Activated T-cell treated with anti-CD3 and anti-CD28 coated beads, Interleukin-2, amount 50 U/mL, for 24 hours (primary cell): ENCODE results near the gene PRSS38.

Experiments
- DNase-seq: peaks from one replicate; pipeline ENCODE4 v3.0.0-alpha.2; 2020
- H3K27ac Mint-ChIP-seq: 2 replicates; pipeline ENCODE4 v1.8.0; 2020; ENCODE audit warnings: mild to moderate bottlenecking, mixed read lengths
- H3K27me3 Mint-ChIP-seq: 2 replicates; pipeline ENCODE4 v1.8.0; 2020; ENCODE audit warnings: mixed read lengths
- H3K36me3 Mint-ChIP-seq: 2 replicates; pipeline ENCODE4 v1.8.0; 2020; ENCODE audit warnings: low read depth, mixed read lengths
- H3K4me1 Mint-ChIP-seq: 2 replicates; pipeline ENCODE4 v1.8.0; 2020; ENCODE audit warnings: low read depth, mixed read lengths
- H3K4me3 Mint-ChIP-seq: 2 replicates; pipeline ENCODE4 v1.8.0; 2020; ENCODE audit warnings: mild to moderate bottlenecking, moderate library complexity, mixed read lengths
- H3K9me3 Mint-ChIP-seq: 2 replicates; pipeline ENCODE4 v1.8.0; 2020; ENCODE audit warnings: mixed read lengths

PRSS38 gene

GRCh38 chr1:227774821-227775661 lies 40.4 kb upstream of the PRSS38 start:
- no peak overlapping the region for H3K27ac Mint-ChIP-seq

GRCh38 chr1:227775841-227776240 lies 39.6 kb upstream of the PRSS38 start:
- H3K36me3 Mint-ChIP-seq: peaks cover 57% of the 10 kb centered on the region
- no peak for DNase-seq
- H3K9me3 Mint-ChIP-seq: no peaks in the 10 kb centered on the region
- H3K4me3 Mint-ChIP-seq: no peak overlapping the region
- H3K27ac Mint-ChIP-seq: no peak overlapping the region
- peaks cover 26% of the 10 kb centered on the region for H3K4me1 Mint-ChIP-seq
- no peaks in the 10 kb centered on the region for H3K27me3 Mint-ChIP-seq

More at GRCh38 chr1:227774821-227775661, 40.4 kb upstream of the PRSS38 start:
- no peak for DNase-seq
- Mint-ChIP-seq H3K9me3 (no peaks in the 10 kb centered on the region), H3K36me3 (peaks cover 59% of the 10 kb centered on the region), H3K27me3 (no peaks in the 10 kb centered on the region), H3K4me3 (no peak overlapping the region), H3K4me1 (peaks cover 26% of the 10 kb centered on the region)

- H3K27ac Mint-ChIP-seq: no peak overlapping the region
- no peak overlapping the region for H3K4me3 Mint-ChIP-seq
- DNase-seq: no peak
- no peaks in the 10 kb centered on the region for H3K27me3 Mint-ChIP-seq
- no peaks in the 10 kb centered on the region for H3K9me3 Mint-ChIP-seq
- H3K36me3 Mint-ChIP-seq: peaks cover 62% of the 10 kb centered on the region
- peaks cover 26% of the 10 kb centered on the region for H3K4me1 Mint-ChIP-seq
Measured at GRCh38 chr1:227776331-227776771, 39.1 kb upstream of the PRSS38 start.

DNA sequence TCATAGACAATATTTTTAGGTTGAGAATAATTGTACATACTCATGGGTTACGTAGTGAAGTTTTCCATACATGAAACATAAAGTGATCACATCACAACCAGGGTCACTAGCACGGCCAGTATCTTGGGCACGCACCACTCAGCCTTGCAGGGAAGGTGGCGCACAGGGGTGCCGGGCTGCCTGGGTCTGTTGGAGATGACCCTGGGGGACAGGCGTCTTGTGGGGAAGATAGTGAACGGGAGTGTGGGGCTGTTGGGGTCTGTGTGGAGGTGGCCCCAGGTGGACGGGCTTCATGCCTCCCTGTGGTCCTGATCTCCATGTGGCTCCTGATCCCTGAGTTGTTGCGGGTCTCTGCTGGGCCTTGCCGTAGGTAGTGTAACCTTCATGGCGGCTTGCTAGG lies 38.3 kb upstream of the PRSS38 start:
- Mint-ChIP-seq H3K4me3 (no peak overlapping the region), H3K36me3 (peaks cover 67% of the 10 kb centered on the region), H3K9me3 (no peaks in the 10 kb centered on the region), H3K27me3 (no peaks in the 10 kb centered on the region), H3K27ac (no peak overlapping the region), H3K4me1 (peaks cover 24% of the 10 kb centered on the region)
- no peak for DNase-seq

DNA sequence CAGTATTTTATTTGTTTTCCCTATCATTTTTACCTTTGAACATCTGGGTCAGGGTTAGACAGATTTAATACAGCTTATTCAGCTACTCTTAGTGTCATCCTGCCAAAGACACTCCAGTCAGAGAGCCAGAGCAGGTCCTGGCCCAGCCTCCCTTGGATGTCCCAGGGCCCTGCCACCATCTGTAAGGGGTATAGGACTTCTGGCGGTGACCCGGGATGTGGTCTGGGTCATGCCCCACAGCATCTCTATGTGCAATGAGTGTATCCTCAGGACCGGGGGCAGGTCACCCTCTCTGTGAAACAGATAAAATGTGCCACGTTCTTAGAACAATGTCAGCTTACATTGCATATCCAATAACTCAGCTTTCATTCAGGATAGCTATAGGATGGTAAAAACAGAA lies 37.8 kb upstream of the PRSS38 start:
- H3K36me3 Mint-ChIP-seq: peaks cover 68% of the 10 kb centered on the region
- no peak overlapping the region for H3K4me3 Mint-ChIP-seq
- no peak overlapping the region for H3K27ac Mint-ChIP-seq
- peaks cover 19% of the 10 kb centered on the region for H3K4me1 Mint-ChIP-seq
- no peaks in the 10 kb centered on the region for H3K9me3 Mint-ChIP-seq
- H3K27me3 Mint-ChIP-seq: no peaks in the 10 kb centered on the region
- peak; percentile 17 for DNase-seq

DNA sequence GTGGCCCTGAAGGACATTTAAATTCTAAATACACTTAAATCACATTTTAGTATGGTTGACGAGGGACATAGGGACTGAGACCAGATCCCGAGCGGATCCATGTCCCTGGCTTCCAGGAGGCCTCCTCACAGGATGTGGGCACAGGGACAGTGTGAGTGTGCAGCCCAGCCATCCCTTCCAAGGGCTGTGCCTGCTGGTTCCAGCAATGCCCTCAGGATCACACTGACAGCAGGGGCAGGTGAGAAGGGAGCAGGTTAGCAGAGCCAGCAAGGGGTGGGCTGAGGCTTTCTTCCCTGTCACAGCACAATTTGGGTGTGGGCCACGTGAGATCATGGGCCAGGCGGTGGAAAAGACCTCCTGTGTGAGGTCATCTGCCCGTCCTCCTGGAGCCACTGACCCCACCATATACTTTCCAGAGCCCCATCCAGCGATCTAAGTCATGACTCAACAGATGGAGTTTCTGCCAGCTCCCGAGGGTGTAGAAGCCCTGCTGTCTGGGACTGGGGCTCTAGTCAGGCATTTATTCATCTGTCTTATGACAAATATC lies 37.0 kb upstream of the PRSS38 start:
- Mint-ChIP-seq H3K4me1 (peaks cover 14% of the 10 kb centered on the region), H3K9me3 (no peaks in the 10 kb centered on the region), H3K36me3 (peaks cover 70% of the 10 kb centered on the region), H3K4me3 (no peak overlapping the region), H3K27me3 (no peaks in the 10 kb centered on the region), H3K27ac (no peak overlapping the region)
- DNase-seq: peak; percentile 24

GRCh38 chr1:227779021-227779441 lies 36.4 kb upstream of the PRSS38 start:
- H3K27me3 Mint-ChIP-seq: no peaks in the 10 kb centered on the region
- DNase-seq: peak; percentile 18
- peaks cover 8% of the 10 kb centered on the region for H3K4me1 Mint-ChIP-seq
- H3K36me3 Mint-ChIP-seq: peaks cover 68% of the 10 kb centered on the region
- no peaks in the 10 kb centered on the region for H3K9me3 Mint-ChIP-seq
- no peak overlapping the region for H3K27ac Mint-ChIP-seq
- no peak overlapping the region for H3K4me3 Mint-ChIP-seq

- Mint-ChIP-seq H3K27me3 (no peaks in the 10 kb centered on the region), H3K4me3 (no peak overlapping the region), H3K9me3 (no peaks in the 10 kb centered on the region), H3K4me1 (peaks cover 1% of the 10 kb centered on the region), H3K36me3 (peaks cover 62% of the 10 kb centered on the region), H3K27ac (no peak overlapping the region)
- DNase-seq: peak; percentile 21
Measured at GRCh38 chr1:227779685-227780084, 35.8 kb upstream of the PRSS38 start.

GRCh38 chr1:227780101-227781044 lies 35.1 kb upstream of the PRSS38 start:
- H3K36me3 Mint-ChIP-seq: peaks cover 56% of the 10 kb centered on the region
- H3K4me1 Mint-ChIP-seq: peaks cover under 1% of the 10 kb centered on the region
- no peak for DNase-seq
- no peak overlapping the region for H3K4me3 Mint-ChIP-seq
- H3K9me3 Mint-ChIP-seq: no peaks in the 10 kb centered on the region
- H3K27ac Mint-ChIP-seq: no peak overlapping the region
- H3K27me3 Mint-ChIP-seq: no peaks in the 10 kb centered on the region

DNA sequence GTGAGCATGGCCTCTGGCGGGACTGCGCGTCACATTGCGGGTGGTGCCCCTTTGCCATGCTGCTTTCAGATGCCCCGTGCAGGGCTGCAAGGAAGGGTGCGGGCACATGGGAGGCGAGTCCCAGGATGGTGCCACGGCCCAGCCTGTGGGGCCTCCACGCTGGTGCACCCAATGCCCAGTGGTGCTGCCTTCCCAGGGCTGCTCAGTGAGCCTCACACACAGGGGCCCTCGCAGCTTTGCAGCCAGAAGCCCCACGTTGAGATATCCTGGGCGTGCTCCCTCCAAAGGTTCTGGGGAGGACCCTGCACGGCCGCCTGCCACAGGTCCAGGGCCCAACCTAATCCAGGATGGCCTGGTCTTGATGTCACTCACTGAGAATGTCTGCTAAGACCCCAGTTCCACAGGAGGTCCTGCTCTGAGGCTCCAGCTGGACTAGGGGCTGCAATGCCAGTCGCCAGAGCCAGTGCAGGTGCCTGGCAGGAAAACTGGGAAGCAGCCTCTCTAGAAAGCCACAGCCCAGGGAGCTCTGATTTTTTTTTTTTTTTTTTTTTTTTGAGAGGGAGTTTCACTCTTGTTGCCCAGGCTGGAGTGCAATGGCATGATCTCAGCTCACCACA lies 34.1 kb upstream of the PRSS38 start:
- Mint-ChIP-seq H3K27ac (no peak overlapping the region), H3K36me3 (peaks cover 46% of the 10 kb centered on the region), H3K27me3 (peaks cover 4% of the 10 kb centered on the region), H3K9me3 (no peaks in the 10 kb centered on the region), H3K4me3 (no peak overlapping the region), H3K4me1 (peaks cover 10% of the 10 kb centered on the region)
- no peak for DNase-seq

DNA sequence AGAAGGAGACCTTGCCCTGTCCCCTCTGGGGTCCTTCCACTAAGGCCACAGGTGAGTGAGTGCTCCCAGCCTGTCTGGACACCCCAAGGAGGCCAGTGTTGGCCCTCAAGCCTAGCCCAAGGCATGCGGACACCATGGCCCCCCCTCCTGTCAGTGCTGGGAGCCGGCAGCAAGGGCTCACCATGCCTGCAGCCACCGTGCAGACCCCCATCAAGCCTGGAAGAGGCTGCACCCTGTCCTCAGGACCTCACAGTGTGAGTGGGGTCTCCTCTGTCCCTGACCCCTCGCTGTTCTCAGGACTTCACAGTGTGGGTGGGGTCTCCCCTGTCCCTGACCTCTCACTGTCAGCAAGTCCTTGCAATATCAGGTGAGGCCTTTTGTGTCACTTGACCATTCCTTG lies 33.2 kb upstream of the PRSS38 start:
- H3K4me3 Mint-ChIP-seq: no peak overlapping the region
- H3K4me1 Mint-ChIP-seq: peaks cover 16% of the 10 kb centered on the region
- H3K27me3 Mint-ChIP-seq: peaks cover 7% of the 10 kb centered on the region
- no peak overlapping the region for H3K27ac Mint-ChIP-seq
- peaks cover 40% of the 10 kb centered on the region for H3K36me3 Mint-ChIP-seq
- no peaks in the 10 kb centered on the region for H3K9me3 Mint-ChIP-seq
- DNase-seq: no peak

- H3K27me3 Mint-ChIP-seq: peaks cover 7% of the 10 kb centered on the region
- no peak for DNase-seq
- H3K4me3 Mint-ChIP-seq: no peak overlapping the region
- peaks cover 25% of the 10 kb centered on the region for H3K36me3 Mint-ChIP-seq
- H3K27ac Mint-ChIP-seq: no peak overlapping the region
- H3K9me3 Mint-ChIP-seq: no peaks in the 10 kb centered on the region
- peaks cover 21% of the 10 kb centered on the region for H3K4me1 Mint-ChIP-seq
Measured at GRCh38 chr1:227785094-227785804, 30.2 kb upstream of the PRSS38 start.

GRCh38 chr1:227785805-227786671 lies 29.4 kb upstream of the PRSS38 start:
- Mint-ChIP-seq H3K27ac (no peak overlapping the region), H3K4me1 (peaks cover 21% of the 10 kb centered on the region), H3K36me3 (peaks cover 17% of the 10 kb centered on the region), H3K9me3 (no peaks in the 10 kb centered on the region), H3K4me3 (no peak overlapping the region), H3K27me3 (peaks cover 7% of the 10 kb centered on the region)
- DNase-seq: no peak
